A673 (cell line): ENCODE data around the gene SMOC2.

Experiments used
- EZH2 ChIP-seq: fragments of 200-600 bp; sonication (generic); IDR thresholded peaks from 2 replicates; pipeline ENCODE4 v1.6.1; 2017; ENCODE audit warnings: borderline replicate concordance, low read depth, mild to moderate bottlenecking, mixed read lengths, antibody characterized with exemption, low read length; ENCODE audit not compliant: poor library complexity, severe bottlenecking
- TF ChIP-seq, protein P1 (sequence below): fragments of 300-800, 200-600 bp; sonication (generic); conservative IDR thresholded peaks from 2 replicates; pipeline ENCODE4 v1.5.1; 2017; ENCODE audit warnings: low read depth, mild to moderate bottlenecking, antibody characterized with exemption, low read length, moderate library complexity, mixed read lengths

DNA sequence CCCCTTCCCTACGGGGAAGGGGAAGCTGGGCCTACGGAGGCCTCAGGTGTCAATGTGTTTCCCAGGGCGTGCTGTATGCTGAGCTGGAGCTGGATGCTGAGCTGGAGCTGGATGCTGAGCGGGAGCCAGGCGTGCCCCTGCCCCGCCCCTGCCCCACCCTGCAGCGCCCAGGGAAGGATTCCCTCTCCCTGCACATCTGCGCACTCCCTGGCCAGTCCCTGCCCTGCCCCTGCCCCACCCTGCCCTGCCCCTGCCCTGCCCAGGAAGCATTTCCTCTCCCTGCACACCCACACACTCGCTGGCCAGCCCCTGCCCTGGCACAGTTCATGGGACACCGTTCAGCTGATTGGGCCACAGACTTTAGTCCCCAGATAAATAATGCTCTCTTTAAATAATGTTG is 196.8 kb downstream of the SMOC2 start:
- TF ChIP-seq, protein P1, sequence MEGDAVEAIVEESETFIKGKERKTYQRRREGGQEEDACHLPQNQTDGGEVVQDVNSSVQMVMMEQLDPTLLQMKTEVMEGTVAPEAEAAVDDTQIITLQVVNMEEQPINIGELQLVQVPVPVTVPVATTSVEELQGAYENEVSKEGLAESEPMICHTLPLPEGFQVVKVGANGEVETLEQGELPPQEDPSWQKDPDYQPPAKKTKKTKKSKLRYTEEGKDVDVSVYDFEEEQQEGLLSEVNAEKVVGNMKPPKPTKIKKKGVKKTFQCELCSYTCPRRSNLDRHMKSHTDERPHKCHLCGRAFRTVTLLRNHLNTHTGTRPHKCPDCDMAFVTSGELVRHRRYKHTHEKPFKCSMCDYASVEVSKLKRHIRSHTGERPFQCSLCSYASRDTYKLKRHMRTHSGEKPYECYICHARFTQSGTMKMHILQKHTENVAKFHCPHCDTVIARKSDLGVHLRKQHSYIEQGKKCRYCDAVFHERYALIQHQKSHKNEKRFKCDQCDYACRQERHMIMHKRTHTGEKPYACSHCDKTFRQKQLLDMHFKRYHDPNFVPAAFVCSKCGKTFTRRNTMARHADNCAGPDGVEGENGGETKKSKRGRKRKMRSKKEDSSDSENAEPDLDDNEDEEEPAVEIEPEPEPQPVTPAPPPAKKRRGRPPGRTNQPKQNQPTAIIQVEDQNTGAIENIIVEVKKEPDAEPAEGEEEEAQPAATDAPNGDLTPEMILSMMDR, result no peak
- no peak for TF ChIP-seq EZH2
